GM12878 (cell line): ENCODE data around the gene C1orf21. TPM values are rescaled to one million over a fixed set of nuclear protein-coding genes. Genes with fewer than 3 reads are reported as not detected.

Source experiments
- ATAC-seq: fragments of 200-7000 bp; cut with Tn5 transposase; 3 replicates; pipeline ENCODE4 v1.9.1; 2020; ENCODE audit warnings: mild to moderate bottlenecking, moderate library complexity
- BruUV-seq: library from RNA; stranded (reverse); fragments of 400-500 nt; replicated peaks from 2 replicates; lab custom pipeline; 2021; lab: Mats Ljungman, UMichigan
- CTCF ChIA-PET: fragments of 300-600 bp; sonication (Branson Sonifier 250); formaldehyde crosslinking; extraction: SDS; loops from one replicate; lab custom pipeline; 2021; ENCODE audit warnings: inconsistent platforms; lab: Yijun Ruan, JAX
- POLR2A ChIA-PET: fragments of 350-600 bp; formaldehyde crosslinking; extraction: SDS; loops from one replicate; lab custom pipeline; 2021; ENCODE audit warnings: inconsistent platforms; lab: Charles Lee
- RAD21 ChIA-PET: fragments of 300-600 bp; sonication (Branson Sonifier 250); formaldehyde crosslinking; loops from one replicate; lab custom pipeline; 2023; ENCODE audit warnings: antibody characterized with exemption; ENCODE audit not compliant: unreplicated experiment; lab: Charles Lee
- SMC1A ChIA-PET: fragments of 300-600 bp; sonication (Branson Sonifier 250); formaldehyde crosslinking; loops from one replicate; lab custom pipeline; 2023; ENCODE audit not compliant: unreplicated experiment, uncharacterized antibody; lab: Charles Lee
- DNase-seq: peaks from one replicate; pipeline ENCODE4 v3.0.0-alpha.2; 2011; ENCODE audit warnings: low read depth, low spot score
- FAIRE-seq: peaks from 3 replicates; lab custom pipeline; 2011; peaks lifted over from hg19 to GRCh38; lab: Jason Lieb, UNC
- H2AFZ ChIP-seq: 2 replicates; pipeline ENCODE4 v1.6.0; 2011; ENCODE audit warnings: low read depth, low read length, control low read depth; ENCODE audit not compliant: control insufficient read depth
- H3K27ac ChIP-seq: 2 replicates; pipeline ENCODE4 v1.5.1; 2011; ENCODE audit warnings: control low read depth; ENCODE audit not compliant: control insufficient read depth, insufficient read depth
- H3K27me3 ChIP-seq, 2 experiments: replicated peaks in 1 of 2; 2 replicates each; pipeline versions ENCODE4 v1.6.0 to v1.6.1; 2011; ENCODE audit warnings: low read length in 1 of 2; ENCODE audit not compliant: control insufficient read depth in 2 of 2, insufficient read depth in 2 of 2
- H3K36me3 ChIP-seq, 2 experiments: 2 replicates each; pipeline ENCODE4 v1.5.1; 2011; ENCODE audit warnings: low read length in 1 of 2; ENCODE audit not compliant: control insufficient read depth in 2 of 2, insufficient read depth in 2 of 2
- H3K4me1 ChIP-seq: 2 replicates; pipeline ENCODE4 v1.6.1; 2011; ENCODE audit warnings: mild to moderate bottlenecking, low read length, moderate library complexity, mixed read lengths; ENCODE audit not compliant: control insufficient read depth, insufficient read depth
- H3K4me2 ChIP-seq: 2 replicates; pipeline ENCODE4 v1.6.0; 2011; ENCODE audit warnings: control low read depth; ENCODE audit not compliant: control insufficient read depth, insufficient read depth
- H3K4me3 ChIP-seq: fragments of 200-600 bp; sonication (generic); 2 replicates; pipeline ENCODE4 v1.5.1; 2016
- H3K79me2 ChIP-seq: 2 replicates; pipeline ENCODE4 v1.6.0; 2011; ENCODE audit warnings: low read length; ENCODE audit not compliant: control insufficient read depth, insufficient read depth
- H3K9ac ChIP-seq: 2 replicates; pipeline ENCODE4 v1.8.0; 2011; ENCODE audit warnings: low read length, control low read depth, mixed read lengths; ENCODE audit not compliant: control insufficient read depth, insufficient read depth
- H3K9me3 ChIP-seq: replicated peaks from 3 replicates; pipeline ENCODE4 v1.5.1; 2011; ENCODE audit warnings: mild to moderate bottlenecking, low read length; ENCODE audit not compliant: control insufficient read depth, insufficient read depth
- H4K20me1 ChIP-seq: 2 replicates; pipeline ENCODE4 v1.6.0; 2011; ENCODE audit not compliant: control insufficient read depth, insufficient read depth
- CBFB ChIP-seq: IDR thresholded peaks from 2 replicates; pipeline ENCODE4 v1.6.1; 2016; ENCODE audit warnings: antibody characterized with exemption, low read depth
- CREB1 ChIP-seq: IDR thresholded peaks from 2 replicates; pipeline ENCODE4 v1.6.1; 2012; ENCODE audit warnings: low read depth, mild to moderate bottlenecking, inconsistent platforms
- EED ChIP-seq: sonication (generic); IDR thresholded peaks from 2 replicates; pipeline ENCODE4 v1.6.1; 2016; ENCODE audit warnings: antibody characterized with exemption, low read depth
- FOS ChIP-seq: IDR thresholded peaks from 3 replicates; pipeline ENCODE4 v1.6.1; 2011; ENCODE audit warnings: borderline replicate concordance; ENCODE audit not compliant: insufficient read length; ENCODE audit errors: extremely low read depth
- IKZF2 ChIP-seq, 2 experiments: fragments of 450-650 bp; IDR thresholded peaks; 2 replicates each; pipeline ENCODE4 v1.6.1; 2017; ENCODE audit warnings: mild to moderate bottlenecking in 2 of 2, moderate library complexity in 2 of 2
- KAT2A ChIP-seq: conservative IDR thresholded peaks from 2 replicates; pipeline ENCODE4 v1.6.1; 2011; ENCODE audit warnings: low read depth, low read length; ENCODE audit not compliant: control insufficient read depth
- KDM1A ChIP-seq: fragments of 200-600 bp; sonication (generic); IDR thresholded peaks from 2 replicates; pipeline ENCODE4 v1.6.1; 2016; ENCODE audit warnings: borderline replicate concordance
- MTA2 ChIP-seq: fragments of 450-650 bp; IDR thresholded peaks from 2 replicates; pipeline ENCODE4 v1.6.1; 2016; ENCODE audit warnings: low read depth, mild to moderate bottlenecking, moderate library complexity
- MXI1 ChIP-seq: fragments of 150-350 bp; IDR thresholded peaks from 2 replicates; pipeline ENCODE4 v1.6.1; 2011; ENCODE audit warnings: low read depth, mild to moderate bottlenecking, inconsistent platforms, low read length, improper control_type of control experiment
- SMAD1 ChIP-seq: fragments of 450-650 bp; IDR thresholded peaks from 2 replicates; pipeline ENCODE4 v1.6.1; 2018; ENCODE audit warnings: mild to moderate bottlenecking, low read depth; ENCODE audit not compliant: partially characterized antibody
- SUPT20H ChIP-seq: IDR thresholded peaks from 2 replicates; pipeline ENCODE4 v1.6.1; 2011; ENCODE audit warnings: low read depth, mild to moderate bottlenecking, low read length, moderate library complexity, borderline replicate concordance; ENCODE audit not compliant: control insufficient read depth
- SUZ12 ChIP-seq: fragments of 200-600 bp; sonication (generic); IDR thresholded peaks from one replicate; pipeline ENCODE4 v1.6.1; 2018; ENCODE audit warnings: antibody characterized with exemption, mild to moderate bottlenecking; ENCODE audit not compliant: unreplicated experiment
- ZNF622 ChIP-seq: fragments of 450-650 bp; IDR thresholded peaks from 2 replicates; pipeline ENCODE4 v1.6.1; 2017; ENCODE audit warnings: mild to moderate bottlenecking, inconsistent platforms
- WGBS: methylation state at CpG from one replicate; pipeline ENCODE4 v1.1.6; 2016; ENCODE audit warnings: low lambda C conversion rate; ENCODE audit not compliant: insufficient replicate concordance, insufficient coverage; ENCODE audit errors: missing lambda C conversion rate; 5-methylcytosine and 5-hydroxymethylcytosine counted together
- in situ Hi-C: fragments of 300-500 bp; cut with MboI; formaldehyde crosslinking; loops from 9 replicates; pipeline ENCODE4 v1.14.3; 2018; ENCODE audit warnings: mixed read lengths
- intact Hi-C: fragments of 100-400 bp; cut with micrococcal nuclease; formaldehyde crosslinking; loops from one replicate; pipeline ENCODE4 v1.14.2; 2022; ENCODE audit not compliant: unreplicated experiment
- polyA plus RNA-seq, 11 experiments: library from polyadenylated mRNA; depleted of rRNA in 4 of 11; unstranded in 6 of 11; stranded (reverse) in 5 of 11; fragments of >200 nt; fragmentation: Nextera tagmentation in 4 of 11; fragmentation: Illumina TruSeq in 1 of 11; extraction: Ambion mirVana in 4 of 11; extraction: Trizol in 1 of 11; gene quantifications; 1 replicate in 1 of 11; 2 replicates in 10 of 11; pipeline versions ENCODE4 v1.2.1 to v1.2.3, GENCODE V29; 2011 to 2016; ENCODE audit warnings: inconsistent platforms in 2 of 11, missing spikeins in 2 of 11, low read depth in 1 of 11
- total RNA-seq, 4 experiments: library from RNA; depleted of rRNA in 3 of 4; stranded (reverse); fragments of >200 nt in 3 of 4; fragmentation: Illumina TruSeq in 1 of 4; extraction: Trizol in 1 of 4; gene quantifications; 2 replicates each; pipeline versions ENCODE4 v1.2.1 to v1.2.3, GENCODE V29; 2013 to 2021
- TF ChIP-seq, protein P1 (sequence below): IDR thresholded peaks from 2 replicates; pipeline ENCODE4 v1.6.1; 2012; ENCODE audit warnings: low read depth, low read length, improper control_type of control experiment
- TF ChIP-seq, protein P2 (sequence below): fragments of 450-650 bp; IDR thresholded peaks from 2 replicates; pipeline ENCODE4 v1.6.1; 2018; ENCODE audit warnings: borderline replicate concordance, mild to moderate bottlenecking; ENCODE audit not compliant: partially characterized antibody
- TF ChIP-seq, protein P3 (sequence below): fragments of 450-650 bp; IDR thresholded peaks from 2 replicates; pipeline ENCODE4 v1.6.1; 2018; ENCODE audit warnings: mild to moderate bottlenecking, low read depth, moderate library complexity; ENCODE audit not compliant: partially characterized antibody
- TF ChIP-seq, protein P4 (sequence below), 3 experiments: IDR thresholded peaks in 2 of 3; conservative IDR thresholded peaks in 1 of 3; 2 replicates each; pipeline ENCODE4 v1.5.1; 2011; ENCODE audit warnings: low read depth in 3 of 3, low read length in 3 of 3, mild to moderate bottlenecking in 3 of 3, control low read depth in 2 of 3, moderate library complexity in 2 of 3, inconsistent platforms in 1 of 3, mixed read lengths in 1 of 3; ENCODE audit not compliant: control insufficient read depth in 2 of 3, insufficient read depth in 1 of 3; ENCODE audit errors: extremely low read depth in 1 of 3

The C1orf21 gene
- total and polyA plus RNA-seq, 10 of the 15 experiments (the other 5 are each of a cell fraction or from before 2014, with no cell fraction given): 0.03 to 1.6 (median 0.17) TPM; not detected in 3

DNA sequence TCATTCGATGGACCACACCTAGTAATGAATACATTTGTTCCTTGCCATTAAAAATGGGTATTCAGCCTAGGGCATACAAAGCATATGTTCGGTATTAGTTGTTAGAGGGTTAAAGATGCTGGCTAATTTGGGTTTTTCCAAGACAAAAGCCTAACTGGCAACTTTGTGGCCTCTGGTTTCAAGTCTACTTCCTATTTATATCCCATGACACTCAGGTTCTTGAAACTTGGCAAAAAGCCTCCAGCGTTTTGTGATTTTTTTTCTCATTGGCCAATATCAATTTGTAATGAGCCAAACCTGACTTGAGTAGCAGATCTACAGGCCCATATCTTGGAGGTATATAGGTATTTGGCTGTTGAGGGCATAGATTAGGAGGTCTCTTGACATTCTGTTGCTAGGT, 75.3 kb downstream of the C1orf21 start (continued):
- TF ChIP-seq SUPT20H: no peak
- no peak for TF ChIP-seq FOS
- no peak for TF ChIP-seq CREB1
- TF ChIP-seq MXI1: no peak
- no peak for TF ChIP-seq SMAD1
- TF ChIP-seq, protein P1, sequence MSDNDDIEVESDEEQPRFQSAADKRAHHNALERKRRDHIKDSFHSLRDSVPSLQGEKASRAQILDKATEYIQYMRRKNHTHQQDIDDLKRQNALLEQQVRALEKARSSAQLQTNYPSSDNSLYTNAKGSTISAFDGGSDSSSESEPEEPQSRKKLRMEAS: no peak
- no peak for TF ChIP-seq CBFB
- no peak for TF ChIP-seq EED

DNA sequence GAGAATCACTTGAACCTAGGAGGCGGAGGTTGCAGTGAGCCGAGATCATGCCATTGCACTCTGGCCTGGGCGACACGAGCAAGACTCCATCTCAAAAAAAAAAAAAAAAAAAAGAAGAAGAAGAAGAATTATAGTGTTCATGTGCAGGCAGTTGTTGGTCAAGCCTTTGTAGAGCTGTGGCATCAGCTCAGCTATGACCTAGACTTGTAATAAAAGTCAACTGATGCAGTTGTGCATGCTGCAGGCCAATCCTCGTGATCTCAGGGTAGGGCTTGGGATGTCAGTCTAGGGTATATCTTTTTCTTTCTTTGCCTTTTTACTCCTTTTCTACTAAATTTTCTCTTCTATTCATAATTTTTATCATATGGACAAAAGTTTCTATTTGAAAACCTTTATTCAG, 76.2 kb downstream of the C1orf21 start:
- RAD21 ChIA-PET: interaction anchor here (0.7 to 1.4 kb wide), 2 partner anchors 28 to 76 kb away, joined by 3 read pairs; partner anchors contain the start of gene C1orf21
- no TSS peak for BruUV-seq
- FAIRE-seq (no peak), ATAC-seq (no peak), DNase-seq (no peak)
- Histone ChIP-seq H3K4me3 (no peak overlapping the region), H3K4me1 (no peaks in the 10 kb centered on the region), H3K27ac (no peak overlapping the region), H4K20me1 (0 out of 2 replicates have a peak, but pooled peaks cover 3% of the 10 kb centered on the region), H3K27me3 (no peaks in the 10 kb centered on the region), H3K79me2 (no peaks in the 10 kb centered on the region), H3K9me3 (no peaks in the 10 kb centered on the region; the same call in 2 of the 3 replicates), H2AFZ (no peak overlapping the region), H3K4me2 (no peak overlapping the region), H3K36me3 (no peaks in the 10 kb centered on the region), H3K9ac (no peak overlapping the region)
- SMC1A ChIA-PET: interaction anchor here (2.0 kb wide), 1 partner anchor 10 kb away, joined by 7 read pairs; no protein-coding TSS in a partner anchor
- intact Hi-C loops: no loop called here
- CTCF ChIA-PET: no interaction called here
- 40% methylated on average over 5 of the region's 5 CpGs for WGBS
- in situ Hi-C loops: no loop called here
- POLR2A ChIA-PET: no interaction called here
- TF ChIP-seq SUZ12: no peak
- TF ChIP-seq KDM1A: no peak
- TF ChIP-seq, protein P2, sequence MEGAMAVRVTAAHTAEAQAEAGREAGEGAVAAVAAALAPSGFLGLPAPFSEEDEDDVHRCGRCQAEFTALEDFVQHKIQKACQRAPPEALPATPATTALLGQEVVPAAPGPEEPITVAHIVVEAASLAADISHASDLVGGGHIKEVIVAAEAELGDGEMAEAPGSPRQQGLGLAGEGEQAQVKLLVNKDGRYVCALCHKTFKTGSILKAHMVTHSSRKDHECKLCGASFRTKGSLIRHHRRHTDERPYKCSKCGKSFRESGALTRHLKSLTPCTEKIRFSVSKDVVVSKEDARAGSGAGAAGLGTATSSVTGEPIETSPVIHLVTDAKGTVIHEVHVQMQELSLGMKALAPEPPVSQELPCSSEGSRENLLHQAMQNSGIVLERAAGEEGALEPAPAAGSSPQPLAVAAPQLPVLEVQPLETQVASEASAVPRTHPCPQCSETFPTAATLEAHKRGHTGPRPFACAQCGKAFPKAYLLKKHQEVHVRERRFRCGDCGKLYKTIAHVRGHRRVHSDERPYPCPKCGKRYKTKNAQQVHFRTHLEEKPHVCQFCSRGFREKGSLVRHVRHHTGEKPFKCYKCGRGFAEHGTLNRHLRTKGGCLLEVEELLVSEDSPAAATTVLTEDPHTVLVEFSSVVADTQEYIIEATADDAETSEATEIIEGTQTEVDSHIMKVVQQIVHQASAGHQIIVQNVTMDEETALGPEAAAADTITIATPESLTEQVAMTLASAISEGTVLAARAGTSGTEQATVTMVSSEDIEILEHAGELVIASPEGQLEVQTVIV: no peak
- TF ChIP-seq, protein P3, sequence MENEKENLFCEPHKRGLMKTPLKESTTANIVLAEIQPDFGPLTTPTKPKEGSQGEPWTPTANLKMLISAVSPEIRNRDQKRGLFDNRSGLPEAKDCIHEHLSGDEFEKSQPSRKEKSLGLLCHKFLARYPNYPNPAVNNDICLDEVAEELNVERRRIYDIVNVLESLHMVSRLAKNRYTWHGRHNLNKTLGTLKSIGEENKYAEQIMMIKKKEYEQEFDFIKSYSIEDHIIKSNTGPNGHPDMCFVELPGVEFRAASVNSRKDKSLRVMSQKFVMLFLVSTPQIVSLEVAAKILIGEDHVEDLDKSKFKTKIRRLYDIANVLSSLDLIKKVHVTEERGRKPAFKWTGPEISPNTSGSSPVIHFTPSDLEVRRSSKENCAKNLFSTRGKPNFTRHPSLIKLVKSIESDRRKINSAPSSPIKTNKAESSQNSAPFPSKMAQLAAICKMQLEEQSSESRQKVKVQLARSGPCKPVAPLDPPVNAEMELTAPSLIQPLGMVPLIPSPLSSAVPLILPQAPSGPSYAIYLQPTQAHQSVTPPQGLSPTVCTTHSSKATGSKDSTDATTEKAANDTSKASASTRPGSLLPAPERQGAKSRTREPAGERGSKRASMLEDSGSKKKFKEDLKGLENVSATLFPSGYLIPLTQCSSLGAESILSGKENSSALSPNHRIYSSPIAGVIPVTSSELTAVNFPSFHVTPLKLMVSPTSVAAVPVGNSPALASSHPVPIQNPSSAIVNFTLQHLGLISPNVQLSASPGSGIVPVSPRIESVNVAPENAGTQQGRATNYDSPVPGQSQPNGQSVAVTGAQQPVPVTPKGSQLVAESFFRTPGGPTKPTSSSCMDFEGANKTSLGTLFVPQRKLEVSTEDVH: no peak
- TF ChIP-seq MTA2: no peak
- TF ChIP-seq ZNF622: no peak
- TF ChIP-seq KAT2A: no peak
- TF ChIP-seq, protein P4, sequence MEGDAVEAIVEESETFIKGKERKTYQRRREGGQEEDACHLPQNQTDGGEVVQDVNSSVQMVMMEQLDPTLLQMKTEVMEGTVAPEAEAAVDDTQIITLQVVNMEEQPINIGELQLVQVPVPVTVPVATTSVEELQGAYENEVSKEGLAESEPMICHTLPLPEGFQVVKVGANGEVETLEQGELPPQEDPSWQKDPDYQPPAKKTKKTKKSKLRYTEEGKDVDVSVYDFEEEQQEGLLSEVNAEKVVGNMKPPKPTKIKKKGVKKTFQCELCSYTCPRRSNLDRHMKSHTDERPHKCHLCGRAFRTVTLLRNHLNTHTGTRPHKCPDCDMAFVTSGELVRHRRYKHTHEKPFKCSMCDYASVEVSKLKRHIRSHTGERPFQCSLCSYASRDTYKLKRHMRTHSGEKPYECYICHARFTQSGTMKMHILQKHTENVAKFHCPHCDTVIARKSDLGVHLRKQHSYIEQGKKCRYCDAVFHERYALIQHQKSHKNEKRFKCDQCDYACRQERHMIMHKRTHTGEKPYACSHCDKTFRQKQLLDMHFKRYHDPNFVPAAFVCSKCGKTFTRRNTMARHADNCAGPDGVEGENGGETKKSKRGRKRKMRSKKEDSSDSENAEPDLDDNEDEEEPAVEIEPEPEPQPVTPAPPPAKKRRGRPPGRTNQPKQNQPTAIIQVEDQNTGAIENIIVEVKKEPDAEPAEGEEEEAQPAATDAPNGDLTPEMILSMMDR (IDR thresholded peaks at IDR 0.05 in 2 of 3, conservative IDR thresholded peaks at IDR 0.05 in 1 of 3; ENCODE audit: control insufficient read depth in 2 of 3, extremely low read depth in 1 of 3, insufficient read depth in 1 of 3, low read depth in 3 of 3, low read length in 3 of 3): no peak
- no peak for TF ChIP-seq IKZF2 (IDR thresholded peaks at IDR 0.05)
